Activated naive CD8-positive, alpha-beta T cell (primary cell): ENCODE measurements around the gene LARP6.

Source experiments
- H3K27ac Mint-ChIP-seq: one replicate; pipeline ENCODE4 v1.8.0; 2021; ENCODE audit warnings: mixed read lengths
- H3K27me3 Mint-ChIP-seq: one replicate; pipeline ENCODE4 v1.8.0; 2021; ENCODE audit warnings: mixed read lengths
- H3K36me3 Mint-ChIP-seq: one replicate; pipeline ENCODE4 v1.8.0; 2021; ENCODE audit warnings: mixed read lengths
- H3K4me1 Mint-ChIP-seq: one replicate; pipeline ENCODE4 v1.8.0; 2021; ENCODE audit warnings: low read depth, mixed read lengths
- H3K4me3 Mint-ChIP-seq: one replicate; pipeline ENCODE4 v1.8.0; 2021; ENCODE audit warnings: mild to moderate bottlenecking, mixed read lengths
- H3K9me3 Mint-ChIP-seq: one replicate; pipeline ENCODE4 v1.8.0; 2021; ENCODE audit warnings: low read depth, mixed read lengths

The LARP6 gene

DNA sequence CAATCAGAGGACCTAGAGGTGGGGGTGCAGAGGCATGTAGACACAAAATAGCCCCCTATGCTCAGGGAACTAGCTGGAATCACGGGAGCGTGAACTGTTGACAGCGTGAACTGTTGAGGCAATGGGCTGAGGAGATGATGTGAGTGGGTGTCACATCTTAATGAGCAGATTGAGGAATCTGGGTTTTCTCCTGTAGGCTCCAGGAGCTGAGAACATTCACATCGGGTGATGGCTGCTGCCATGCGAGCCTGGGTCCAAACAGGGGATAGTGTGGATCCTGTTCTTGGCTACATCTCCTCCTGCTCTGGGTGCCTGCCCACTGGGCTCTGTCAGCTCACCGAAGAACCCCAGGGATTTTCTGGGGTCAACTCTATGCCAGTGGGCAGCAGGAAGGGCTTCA, 2.1 kb downstream of the LARP6 start:
- H3K27me3 Mint-ChIP-seq = peaks cover 38% of the 10 kb centered on the region
- H3K4me1 Mint-ChIP-seq = peaks cover 6% of the 10 kb centered on the region
- H3K4me3 Mint-ChIP-seq = no peak overlapping the region
- H3K9me3 Mint-ChIP-seq = no peaks in the 10 kb centered on the region
- H3K27ac Mint-ChIP-seq = no peak overlapping the region
- no peaks in the 10 kb centered on the region for H3K36me3 Mint-ChIP-seq

DNA sequence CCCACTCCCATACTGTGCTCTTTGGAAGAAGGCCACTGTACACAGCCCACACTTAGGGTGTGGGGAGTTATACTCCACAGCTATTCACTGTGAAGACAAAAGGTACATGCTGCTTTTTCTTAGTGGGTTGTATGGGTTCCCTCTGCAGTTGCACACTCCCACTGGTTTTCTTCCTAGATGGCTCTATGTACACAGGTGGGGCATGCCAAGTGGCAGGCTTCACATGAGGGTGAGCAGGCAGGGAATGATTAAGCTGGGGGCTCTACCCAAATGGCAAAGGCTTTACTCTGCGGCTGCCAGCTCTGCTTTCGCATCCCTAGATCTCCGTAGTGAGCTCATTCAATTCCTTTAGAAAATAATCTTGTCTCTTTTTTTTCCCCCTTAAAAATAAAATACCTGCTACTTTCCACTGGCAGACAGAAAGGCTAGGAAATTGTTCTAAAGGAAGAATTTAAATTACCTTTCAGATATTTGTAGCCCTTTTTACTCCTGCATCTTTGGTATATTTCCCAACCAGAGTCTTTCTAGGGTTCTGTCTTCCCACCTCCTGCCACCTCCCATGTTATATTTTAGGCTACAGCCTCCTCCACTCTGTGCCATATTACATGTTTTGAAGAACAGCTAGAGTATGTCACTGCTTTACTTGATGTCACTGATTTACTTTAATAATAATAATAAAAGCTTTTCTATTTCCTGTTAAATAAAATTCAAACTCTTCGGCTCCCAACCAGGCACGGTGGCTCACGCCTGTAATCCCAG, 8.2 kb downstream of the LARP6 start:
- Mint-ChIP-seq H3K27ac (no peak overlapping the region), H3K4me1 (no peaks in the 10 kb centered on the region), H3K9me3 (no peaks in the 10 kb centered on the region), H3K4me3 (no peak overlapping the region), H3K27me3 (peaks cover 17% of the 10 kb centered on the region), H3K36me3 (no peaks in the 10 kb centered on the region)

DNA sequence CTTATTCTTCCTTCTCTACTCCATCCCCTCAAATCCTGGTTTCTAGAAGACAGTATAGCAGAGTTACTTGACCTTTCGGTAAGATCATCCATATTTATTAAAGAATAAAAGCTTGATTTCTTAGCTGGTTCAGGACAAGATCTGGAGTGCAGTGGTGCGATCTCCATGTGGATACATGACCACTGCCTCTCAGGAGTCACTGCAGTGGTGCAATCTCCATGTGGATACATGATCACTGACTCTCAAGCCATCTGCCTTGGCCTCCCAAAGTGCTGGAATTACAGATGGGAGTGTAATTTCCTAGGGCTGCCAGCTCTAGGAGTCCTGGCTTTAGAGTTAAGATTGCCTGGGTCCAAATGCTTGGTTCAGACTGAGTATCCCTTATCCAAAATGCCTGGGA, 16.5 kb downstream of the LARP6 start:
- Mint-ChIP-seq H3K27me3 (peaks cover 3% of the 10 kb centered on the region), H3K4me3 (no peak overlapping the region), H3K4me1 (no peaks in the 10 kb centered on the region), H3K36me3 (no peaks in the 10 kb centered on the region), H3K27ac (no peak overlapping the region), H3K9me3 (no peaks in the 10 kb centered on the region)

DNA sequence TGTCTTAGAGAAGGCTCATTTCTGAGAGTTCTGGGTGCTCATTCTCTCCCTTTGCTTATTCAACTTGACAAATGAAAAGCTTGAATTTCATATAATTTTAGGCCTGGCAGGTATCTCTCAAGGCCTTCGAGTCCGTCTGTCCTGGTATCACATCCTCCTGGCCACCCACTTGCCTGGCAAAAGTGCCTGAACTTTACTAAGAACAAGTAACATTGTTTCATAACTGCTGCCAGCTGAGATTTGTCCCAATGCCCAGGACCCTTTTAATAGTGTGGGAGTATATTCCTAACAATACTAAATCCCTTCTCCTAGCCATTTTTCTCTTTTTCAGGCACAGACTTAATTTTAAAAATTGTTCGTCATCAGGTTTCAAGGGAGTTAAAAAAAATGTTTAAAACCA, 18.1 kb downstream of the LARP6 start:
- no peaks in the 10 kb centered on the region for H3K36me3 Mint-ChIP-seq
- H3K4me1 Mint-ChIP-seq = no peaks in the 10 kb centered on the region
- peaks cover 3% of the 10 kb centered on the region for H3K27me3 Mint-ChIP-seq
- H3K9me3 Mint-ChIP-seq = no peaks in the 10 kb centered on the region
- no peak overlapping the region for H3K4me3 Mint-ChIP-seq
- H3K27ac Mint-ChIP-seq = no peak overlapping the region

DNA sequence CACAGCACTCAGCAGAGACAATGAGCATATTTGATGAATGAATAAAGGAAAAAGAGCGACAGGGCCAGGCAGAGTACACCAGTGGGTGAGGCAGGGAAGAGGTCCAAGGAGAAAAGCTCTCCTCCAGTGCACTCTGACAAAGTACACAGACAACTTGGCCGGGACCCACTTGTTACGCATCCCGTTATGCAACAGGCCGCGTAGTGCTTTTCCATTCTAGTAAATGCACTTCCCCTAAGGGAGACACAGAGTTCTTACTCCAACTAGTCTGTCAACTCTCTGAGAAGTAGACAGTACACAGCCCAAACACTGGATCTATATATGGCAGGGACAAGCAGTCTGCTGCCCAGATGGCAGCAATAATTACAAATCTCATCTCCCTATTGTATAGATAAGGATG, 18.5 kb downstream of the LARP6 start:
- Mint-ChIP-seq H3K4me3 (no peak overlapping the region), H3K36me3 (no peaks in the 10 kb centered on the region), H3K27me3 (peaks cover 3% of the 10 kb centered on the region), H3K4me1 (no peaks in the 10 kb centered on the region), H3K9me3 (no peaks in the 10 kb centered on the region), H3K27ac (no peak overlapping the region)

DNA sequence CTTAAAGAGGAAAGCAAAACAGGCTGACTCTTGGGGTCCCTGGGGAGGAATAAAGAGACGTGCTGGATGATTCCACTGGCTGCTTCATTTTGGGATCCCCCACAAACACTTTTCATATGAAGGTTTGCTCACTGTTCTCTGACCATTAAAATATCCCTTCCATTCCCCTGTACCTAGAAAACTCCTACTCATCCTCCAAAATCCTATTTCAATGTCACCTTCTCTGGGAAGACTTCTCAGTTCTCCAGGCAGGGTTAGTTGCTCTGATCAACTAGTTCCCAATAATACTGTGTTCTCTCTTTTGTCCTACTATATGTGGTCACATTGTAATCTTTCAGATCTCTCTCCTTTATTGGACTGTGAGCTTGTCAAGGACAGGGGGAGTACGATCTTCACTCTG, 19.0 kb downstream of the LARP6 start:
- no peaks in the 10 kb centered on the region for H3K36me3 Mint-ChIP-seq
- no peak overlapping the region for H3K4me3 Mint-ChIP-seq
- H3K9me3 Mint-ChIP-seq = no peaks in the 10 kb centered on the region
- peaks cover 3% of the 10 kb centered on the region for H3K27me3 Mint-ChIP-seq
- H3K27ac Mint-ChIP-seq = no peak overlapping the region
- no peaks in the 10 kb centered on the region for H3K4me1 Mint-ChIP-seq

DNA sequence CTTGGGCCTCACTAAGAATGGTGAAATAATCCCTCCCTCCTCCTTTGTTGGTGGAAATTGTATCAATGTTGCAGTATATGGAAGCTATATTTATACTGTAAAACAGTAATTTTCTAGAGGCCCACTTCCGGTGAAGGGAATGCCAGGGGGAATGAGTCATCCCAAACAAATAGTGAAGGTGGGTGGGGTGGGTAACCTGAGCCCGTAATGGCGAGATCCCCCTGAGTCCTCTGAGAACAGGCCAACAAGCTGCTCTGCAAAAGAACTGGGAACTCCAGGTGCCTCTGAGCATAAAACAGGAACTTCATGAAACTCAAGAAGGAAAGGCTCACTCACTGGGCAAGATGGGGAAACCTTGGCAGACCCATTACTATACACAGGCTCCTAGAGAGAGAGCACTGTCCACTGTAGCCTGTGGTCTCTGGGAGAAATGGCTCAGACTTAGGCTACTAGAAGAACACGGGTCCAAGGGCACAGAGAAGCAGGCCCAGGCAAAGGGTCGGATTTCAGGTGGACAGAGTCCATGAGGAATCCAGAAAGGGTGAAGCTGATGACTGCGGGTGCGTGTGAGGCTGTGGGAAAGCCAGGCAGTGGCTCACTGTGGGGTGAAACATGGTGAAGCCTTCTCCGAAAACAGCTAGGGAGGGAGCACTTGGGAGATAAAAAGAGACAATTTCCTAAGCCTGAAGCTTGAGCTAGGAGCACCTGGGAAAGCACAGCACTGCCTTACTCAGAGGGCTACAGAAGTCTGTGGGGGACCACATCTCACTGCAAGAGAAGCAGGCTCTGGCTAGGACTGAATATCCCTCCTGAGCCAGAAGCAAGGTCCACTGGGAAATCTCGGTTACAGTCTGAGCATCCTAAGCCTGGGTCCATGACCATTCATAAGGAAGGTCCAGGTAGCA, 19.8 kb downstream of the LARP6 start:
- Mint-ChIP-seq H3K9me3 (no peaks in the 10 kb centered on the region), H3K27me3 (peaks cover 3% of the 10 kb centered on the region), H3K27ac (no peak overlapping the region), H3K36me3 (no peaks in the 10 kb centered on the region), H3K4me3 (no peak overlapping the region), H3K4me1 (no peaks in the 10 kb centered on the region)

DNA sequence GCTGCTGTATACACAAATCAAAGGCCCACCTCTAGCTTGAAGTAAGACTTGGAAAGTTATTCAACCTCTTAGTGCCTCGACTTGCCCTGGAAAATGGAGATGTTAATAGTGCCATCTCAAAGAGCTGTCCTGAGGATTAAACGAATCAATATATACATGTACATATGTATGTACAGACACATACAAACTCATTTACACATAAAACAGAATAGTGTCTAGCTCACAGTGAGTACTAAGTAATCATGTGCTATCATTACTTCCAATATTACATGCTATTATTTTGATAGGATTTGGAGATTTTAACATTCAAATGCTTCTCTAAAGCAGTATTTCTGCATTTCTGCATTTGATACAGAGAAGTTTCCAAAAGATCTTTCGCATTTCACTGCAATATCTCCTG, 20.5 kb downstream of the LARP6 start:
- Mint-ChIP-seq H3K36me3 (no peaks in the 10 kb centered on the region), H3K27me3 (peaks cover 3% of the 10 kb centered on the region), H3K4me3 (no peak overlapping the region), H3K4me1 (no peaks in the 10 kb centered on the region), H3K9me3 (no peaks in the 10 kb centered on the region), H3K27ac (no peak overlapping the region)

DNA sequence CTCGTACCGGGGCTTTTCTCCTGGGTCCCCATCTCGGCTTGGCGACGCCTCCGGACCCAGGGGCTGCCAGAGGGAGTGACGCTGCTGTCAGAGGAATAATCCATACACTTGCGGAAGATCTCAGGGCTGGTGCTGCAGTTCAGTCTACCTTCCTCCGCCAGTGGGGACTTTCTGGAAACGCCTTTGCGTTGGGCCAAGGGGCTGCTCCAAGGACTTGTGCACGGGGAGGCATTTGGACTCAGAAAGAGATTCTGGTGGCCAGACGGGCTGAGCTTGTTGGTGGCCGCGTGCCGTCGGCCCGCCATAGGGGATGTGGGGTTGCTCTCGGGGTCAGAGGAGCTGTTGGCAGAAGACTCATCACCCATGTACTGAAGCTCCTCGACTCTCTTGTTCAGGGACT, 21.8 kb downstream of the LARP6 start:
- H3K27ac Mint-ChIP-seq = no peak overlapping the region
- H3K4me3 Mint-ChIP-seq = no peak overlapping the region
- H3K9me3 Mint-ChIP-seq = no peaks in the 10 kb centered on the region
- H3K27me3 Mint-ChIP-seq = peaks cover 3% of the 10 kb centered on the region
- no peaks in the 10 kb centered on the region for H3K36me3 Mint-ChIP-seq
- H3K4me1 Mint-ChIP-seq = no peaks in the 10 kb centered on the region

DNA sequence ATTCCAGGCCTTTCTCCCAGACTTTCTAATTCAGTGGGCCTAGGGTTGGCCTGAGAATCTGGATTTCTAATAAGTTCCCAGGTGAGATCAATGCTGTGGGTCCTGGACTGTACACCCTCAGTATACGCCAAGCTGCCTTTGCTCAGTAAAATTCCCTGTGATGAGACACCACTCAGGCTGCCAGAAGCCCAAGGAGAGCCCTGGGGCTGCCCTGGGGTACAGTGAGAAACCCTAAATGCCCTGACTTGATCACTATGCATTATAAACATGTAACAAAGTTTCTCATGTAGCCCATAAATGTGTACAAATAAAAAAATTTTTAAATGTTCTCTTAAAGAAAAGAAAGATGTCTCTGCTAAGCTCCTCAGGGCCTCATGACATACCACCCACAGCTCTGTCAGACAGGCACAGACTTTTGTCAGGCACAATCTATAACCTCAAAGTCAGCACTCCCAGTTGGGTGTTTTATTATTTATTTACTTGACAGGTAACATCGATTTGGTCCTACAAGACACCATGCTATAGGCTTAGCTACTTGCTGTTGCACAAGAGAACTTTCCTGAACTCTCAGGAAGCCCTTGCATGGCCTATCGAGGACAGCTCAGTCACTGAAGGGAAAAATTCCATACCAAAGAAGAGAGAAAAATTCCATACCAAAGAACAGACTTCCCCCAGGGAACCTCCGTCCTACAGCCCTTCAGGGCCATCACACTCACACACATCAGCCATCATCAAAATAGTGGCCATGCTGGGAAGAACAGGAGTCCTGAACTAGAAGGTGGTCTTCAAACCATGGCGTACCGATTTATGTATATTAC, 22.7 kb downstream of the LARP6 start:
- H3K9me3 Mint-ChIP-seq = no peaks in the 10 kb centered on the region
- no peak overlapping the region for H3K4me3 Mint-ChIP-seq
- H3K27ac Mint-ChIP-seq = no peak overlapping the region
- no peaks in the 10 kb centered on the region for H3K36me3 Mint-ChIP-seq
- peaks cover 5% of the 10 kb centered on the region for H3K27me3 Mint-ChIP-seq
- no peaks in the 10 kb centered on the region for H3K4me1 Mint-ChIP-seq

DNA sequence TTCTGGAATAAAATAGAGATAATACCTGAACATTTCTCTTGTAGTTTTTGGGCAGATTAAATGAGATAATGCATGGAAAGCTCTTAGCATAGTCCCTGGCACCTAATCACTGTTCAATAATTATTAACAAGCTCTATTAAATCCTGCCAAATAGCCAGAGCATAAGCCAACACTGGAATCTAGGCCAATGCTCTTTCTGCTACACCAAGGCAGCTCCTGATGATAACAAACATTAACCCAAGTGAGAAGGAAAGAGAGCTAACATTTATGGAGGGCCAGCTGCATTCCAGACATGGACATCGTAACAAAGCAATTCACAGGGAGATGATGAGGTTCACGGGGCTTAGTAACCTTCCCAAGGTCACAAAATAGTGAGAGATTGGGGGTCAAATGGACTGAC, 23.3 kb downstream of the LARP6 start:
- Mint-ChIP-seq H3K27me3 (peaks cover 8% of the 10 kb centered on the region), H3K4me1 (no peaks in the 10 kb centered on the region), H3K36me3 (no peaks in the 10 kb centered on the region), H3K4me3 (no peak overlapping the region), H3K9me3 (no peaks in the 10 kb centered on the region), H3K27ac (no peak overlapping the region)

DNA sequence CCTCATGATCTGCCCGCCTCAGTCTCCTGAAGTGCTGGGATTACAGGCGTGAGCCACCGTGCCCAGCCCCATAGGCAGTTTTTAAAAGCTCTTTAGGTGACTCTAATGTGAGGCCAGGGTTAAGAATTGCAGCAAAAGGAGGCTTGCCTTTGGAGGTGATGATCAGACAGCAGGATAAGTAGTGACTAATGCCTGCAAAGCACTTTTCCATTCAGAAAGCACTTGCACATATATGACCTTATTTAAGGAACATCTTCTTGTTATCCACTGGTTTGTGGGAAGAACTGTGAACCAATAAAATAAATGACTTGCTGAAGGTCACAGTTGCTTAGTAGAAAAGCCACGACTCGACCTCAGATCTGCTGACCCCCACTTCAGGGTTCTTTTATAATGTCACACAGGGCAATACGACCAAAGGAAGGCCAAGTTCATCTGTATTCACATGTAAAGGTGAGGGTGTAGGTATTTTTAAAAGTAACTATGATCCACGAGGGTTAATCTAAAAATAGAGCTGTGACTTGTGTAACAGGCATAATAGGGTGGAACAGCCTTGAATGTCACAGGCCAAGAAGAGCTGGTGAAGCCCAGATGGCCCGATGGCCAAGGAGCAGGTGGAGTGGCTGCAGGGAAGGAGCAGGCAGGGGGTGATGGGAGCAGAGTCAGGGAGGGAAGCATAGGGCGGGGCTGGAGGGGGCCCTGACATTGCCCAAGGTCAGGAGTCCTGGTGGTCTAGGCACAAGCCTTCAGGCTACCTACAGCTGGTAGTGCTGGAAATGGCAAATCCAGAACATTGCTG, 24.4 kb downstream of the LARP6 start:
- H3K4me3 Mint-ChIP-seq = no peak overlapping the region
- no peaks in the 10 kb centered on the region for H3K36me3 Mint-ChIP-seq
- no peak overlapping the region for H3K27ac Mint-ChIP-seq
- H3K4me1 Mint-ChIP-seq = no peaks in the 10 kb centered on the region
- no peaks in the 10 kb centered on the region for H3K9me3 Mint-ChIP-seq
- H3K27me3 Mint-ChIP-seq = peaks cover 11% of the 10 kb centered on the region

DNA sequence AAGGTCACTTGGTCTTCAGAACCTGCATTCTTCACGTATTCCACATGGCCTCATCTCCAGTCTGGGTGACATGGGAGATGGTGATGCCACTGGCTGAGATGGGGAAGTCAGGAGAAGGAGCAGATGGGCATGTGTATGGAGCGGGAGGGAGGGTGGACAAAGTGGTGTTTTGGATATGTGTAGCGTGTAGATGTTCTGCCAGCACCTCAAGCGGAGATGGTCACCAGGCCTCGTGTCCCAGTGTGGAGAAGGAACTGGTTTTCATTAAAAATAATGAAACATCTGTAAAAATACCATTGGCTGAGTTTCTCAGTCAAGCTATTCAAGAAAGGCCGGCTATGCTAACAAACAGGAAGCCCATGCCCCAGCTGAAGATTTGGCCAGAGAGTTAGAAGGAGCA, 26.2 kb downstream of the LARP6 start:
- no peak overlapping the region for H3K27ac Mint-ChIP-seq
- no peak overlapping the region for H3K4me3 Mint-ChIP-seq
- peaks cover 15% of the 10 kb centered on the region for H3K27me3 Mint-ChIP-seq
- no peaks in the 10 kb centered on the region for H3K9me3 Mint-ChIP-seq
- no peaks in the 10 kb centered on the region for H3K36me3 Mint-ChIP-seq
- no peaks in the 10 kb centered on the region for H3K4me1 Mint-ChIP-seq

DNA sequence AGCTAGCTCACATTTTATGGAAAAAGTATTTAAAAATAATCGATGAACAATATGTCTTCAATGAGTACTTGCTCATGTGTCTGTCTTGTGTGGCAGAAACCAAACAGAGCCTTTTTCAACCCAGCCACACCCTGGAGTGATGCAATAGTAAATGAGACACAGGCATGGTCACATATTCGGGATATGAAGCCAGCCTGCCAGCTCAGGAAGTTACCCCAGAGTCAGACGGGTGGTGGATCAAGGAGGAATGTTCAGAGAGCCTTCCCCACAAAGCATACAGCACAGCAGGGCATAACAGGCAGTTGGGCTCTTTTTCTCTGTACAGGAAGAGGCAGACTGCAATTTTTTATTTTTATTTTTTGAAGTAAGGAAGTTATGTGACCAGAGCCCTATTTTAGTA, 27.3 kb downstream of the LARP6 start:
- Mint-ChIP-seq H3K27me3 (peaks cover 15% of the 10 kb centered on the region), H3K9me3 (no peaks in the 10 kb centered on the region), H3K4me3 (no peak overlapping the region), H3K36me3 (no peaks in the 10 kb centered on the region), H3K27ac (no peak overlapping the region), H3K4me1 (no peaks in the 10 kb centered on the region)
